ENCODE measurements around the gene GLS. TPM values are rescaled to one million over a fixed set of nuclear protein-coding genes. Genes with fewer than 3 reads are reported as not detected.
"Not testable (repeated sequence)": the region's sequence is repeated elsewhere in the genome, so short reads cannot be mapped to it uniquely, and the experiment has no call there.

The GLS gene
- polyA plus RNA-seq, 2 donors, result 8.5 to 9.4 TPM

GRCh38 chr2:190881084-190881597 lies 520 bp downstream of the GLS start:
- 0% methylated on average over 55 to 60 of the region's 60 CpGs for WGBS, 2 donors
- no peaks in the 10 kb centered on the region for H3K4me1 ChIP-seq (ENCODE audit: control insufficient read depth in 2 of 2, insufficient read depth in 2 of 2, low read length in 1 of 2)
- H3K36me3 ChIP-seq (ENCODE audit: control insufficient read depth in 2 of 2, insufficient read depth in 2 of 2, low read length in 1 of 2), result no peaks in the 10 kb centered on the region
- no peaks in the 10 kb centered on the region for H3K27me3 ChIP-seq (ENCODE audit: control insufficient read depth in 1 of 2, insufficient read depth in 2 of 2, low read length in 2 of 2)
- H3K4me3 ChIP-seq (ENCODE audit: low read depth in 1 of 2, low read length in 2 of 2), result peak overlapping the region; percentile 72 to 88
- H3K9me3 ChIP-seq (ENCODE audit: control insufficient read depth in 2 of 2, insufficient read depth in 1 of 2, low read depth in 1 of 2, low read length in 1 of 2), result no peaks in the 10 kb centered on the region
- peak overlapping the region; percentile 96 to 97 for H3K27ac ChIP-seq (ENCODE audit: low read depth in 2 of 2, low read length in 1 of 2)

DNA sequence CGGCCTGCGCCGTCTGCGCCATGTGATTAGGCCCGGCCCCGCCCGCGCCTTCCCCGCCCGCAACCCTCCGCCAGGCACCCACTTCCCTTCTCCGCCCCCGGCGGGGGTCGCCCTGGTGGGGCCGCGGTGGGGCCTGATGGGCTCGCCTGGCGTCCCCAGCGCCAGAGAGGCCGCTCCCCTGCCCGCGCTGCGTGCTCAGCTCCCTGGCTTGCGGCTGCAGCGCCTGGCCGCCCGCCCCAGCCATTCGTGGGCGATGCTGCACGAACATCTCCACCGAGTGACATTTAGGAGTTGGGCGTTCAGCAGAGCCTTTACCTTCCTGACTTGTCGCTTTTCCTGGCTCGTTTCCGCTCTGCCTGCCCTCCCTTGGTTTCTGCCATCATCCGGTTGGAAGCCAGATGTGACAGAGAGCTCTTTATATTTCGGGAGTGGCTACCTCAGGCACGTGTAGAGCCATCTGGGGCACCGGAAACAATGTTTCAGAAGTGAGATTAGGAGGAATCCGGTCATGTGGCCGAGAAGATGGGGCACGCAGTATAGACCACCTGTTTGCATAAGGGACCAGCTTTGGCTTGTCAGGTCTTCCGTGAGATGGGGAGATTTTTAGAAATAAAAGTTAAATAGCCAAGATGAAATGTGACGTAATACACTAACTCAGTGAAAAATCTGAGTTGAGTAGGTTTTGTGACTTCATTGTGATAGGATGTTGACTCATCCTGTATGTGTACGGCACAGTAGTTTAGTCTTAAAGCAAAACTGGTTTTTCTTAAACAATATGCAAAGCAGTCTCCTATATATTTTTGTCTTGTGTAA lies 1.2 kb downstream of the GLS start:
- Histone ChIP-seq H3K4me1 (ENCODE audit: control insufficient read depth in 2 of 2, insufficient read depth in 2 of 2, low read length in 1 of 2) (no peaks in the 10 kb centered on the region), H3K9me3 (ENCODE audit: control insufficient read depth in 2 of 2, insufficient read depth in 1 of 2, low read depth in 1 of 2, low read length in 1 of 2) (no peaks in the 10 kb centered on the region), H3K27me3 (ENCODE audit: control insufficient read depth in 1 of 2, insufficient read depth in 2 of 2, low read length in 2 of 2) (no peaks in the 10 kb centered on the region), H3K4me3 (ENCODE audit: low read depth in 1 of 2, low read length in 2 of 2) (peak overlapping the region; percentile 72 to 88), H3K27ac (ENCODE audit: low read depth in 2 of 2, low read length in 1 of 2) (peak overlapping the region; percentile 96 to 97), H3K36me3 (ENCODE audit: control insufficient read depth in 2 of 2, insufficient read depth in 2 of 2, low read length in 1 of 2) (no peaks in the 10 kb centered on the region)
- WGBS, 2 donors, result 0 to 1% methylated on average over 29 to 46 of the region's 46 CpGs

GRCh38 chr2:190882411-190882766 lies 1.8 kb downstream of the GLS start:
- H3K27me3 ChIP-seq (ENCODE audit: control insufficient read depth in 1 of 2, insufficient read depth in 2 of 2, low read length in 2 of 2), result no peaks in the 10 kb centered on the region
- peak overlapping the region in 1 of 2 donors; percentile 96 for H3K27ac ChIP-seq (ENCODE audit: low read depth in 2 of 2, low read length in 1 of 2)
- no peaks in the 10 kb centered on the region for H3K36me3 ChIP-seq (ENCODE audit: control insufficient read depth in 2 of 2, insufficient read depth in 2 of 2, low read length in 1 of 2)
- WGBS, 2 donors, result 3 to 8% methylated on average over 5 of the region's 5 CpGs
- no peaks in the 10 kb centered on the region for H3K9me3 ChIP-seq (ENCODE audit: control insufficient read depth in 2 of 2, insufficient read depth in 1 of 2, low read depth in 1 of 2, low read length in 1 of 2)
- H3K4me3 ChIP-seq (ENCODE audit: low read depth in 1 of 2, low read length in 2 of 2), result peak overlapping the region in 1 of 2 donors; percentile 72
- no peaks in the 10 kb centered on the region for H3K4me1 ChIP-seq (ENCODE audit: control insufficient read depth in 2 of 2, insufficient read depth in 2 of 2, low read length in 1 of 2)

- H3K27me3 ChIP-seq (ENCODE audit: control insufficient read depth in 1 of 2, insufficient read depth in 2 of 2, low read length in 2 of 2), result no peaks in the 10 kb centered on the region
- no peaks in the 10 kb centered on the region for H3K4me1 ChIP-seq (ENCODE audit: control insufficient read depth in 2 of 2, insufficient read depth in 2 of 2, low read length in 1 of 2)
- no peaks in the 10 kb centered on the region for H3K36me3 ChIP-seq (ENCODE audit: control insufficient read depth in 2 of 2, insufficient read depth in 2 of 2, low read length in 1 of 2)
- H3K9me3 ChIP-seq (ENCODE audit: control insufficient read depth in 2 of 2, insufficient read depth in 1 of 2, low read depth in 1 of 2, low read length in 1 of 2), result no peaks in the 10 kb centered on the region
- 20 to 22% methylated on average over 4 of the region's 4 CpGs for WGBS, 2 donors
- H3K27ac ChIP-seq (ENCODE audit: low read depth in 2 of 2, low read length in 1 of 2), result peak overlapping the region in 1 of 2 donors; percentile 96
- H3K4me3 ChIP-seq (ENCODE audit: low read depth in 1 of 2, low read length in 2 of 2), result peak overlapping the region; percentile 32 to 72
Measured at GRCh38 chr2:190882856-190883582, 2.4 kb downstream of the GLS start.

GRCh38 chr2:190885844-190886243 lies 5.2 kb downstream of the GLS start:
- H3K27ac ChIP-seq (ENCODE audit: low read depth in 2 of 2, low read length in 1 of 2); H3K36me3 ChIP-seq (ENCODE audit: control insufficient read depth in 2 of 2, insufficient read depth in 2 of 2, low read length in 1 of 2): not testable (repeated sequence)
- 86 to 89% methylated on average over 6 of the region's 6 CpGs for WGBS, 2 donors

DNA sequence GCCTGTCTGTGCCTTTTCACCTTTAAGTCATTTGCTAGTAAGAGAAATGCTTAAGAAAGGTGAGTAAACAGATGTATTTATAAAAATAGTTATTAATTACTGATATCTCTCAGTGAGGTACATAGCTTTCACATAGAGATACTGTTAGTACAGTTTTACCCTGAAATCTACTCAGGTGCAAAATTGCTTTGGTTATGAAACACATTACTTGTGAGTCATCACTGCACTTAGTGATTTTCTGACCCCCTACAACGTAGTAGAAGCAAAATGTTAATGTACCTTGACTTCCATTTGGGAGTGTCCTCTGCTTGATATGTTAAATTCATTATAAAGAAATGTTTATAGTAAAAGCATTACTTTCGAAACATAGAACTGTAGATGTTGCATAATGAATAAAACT lies 6.5 kb downstream of the GLS start:
- Histone ChIP-seq H3K27ac (ENCODE audit: low read depth in 2 of 2, low read length in 1 of 2) (no peak overlapping the region), H3K4me1 (ENCODE audit: control insufficient read depth in 2 of 2, insufficient read depth in 2 of 2, low read length in 1 of 2) (no peaks in the 10 kb centered on the region), H3K36me3 (ENCODE audit: control insufficient read depth in 2 of 2, insufficient read depth in 2 of 2, low read length in 1 of 2) (no peaks in the 10 kb centered on the region), H3K27me3 (ENCODE audit: control insufficient read depth in 1 of 2, insufficient read depth in 2 of 2, low read length in 2 of 2) (no peaks in the 10 kb centered on the region), H3K4me3 (ENCODE audit: low read depth in 1 of 2, low read length in 2 of 2) (no peak overlapping the region), H3K9me3 (ENCODE audit: control insufficient read depth in 2 of 2, insufficient read depth in 1 of 2, low read depth in 1 of 2, low read length in 1 of 2) (no peaks in the 10 kb centered on the region)
- WGBS, 2 donors, result 46 to 49% methylated on average over 2 of the region's 2 CpGs

More at GRCh38 chr2:190885844-190886243, 5.2 kb downstream of the GLS start:
- not testable (repeated sequence) for H3K4me3 ChIP-seq (ENCODE audit: low read depth in 1 of 2, low read length in 2 of 2); H3K4me1 ChIP-seq (ENCODE audit: control insufficient read depth in 2 of 2, insufficient read depth in 2 of 2, low read length in 1 of 2); H3K9me3 ChIP-seq (ENCODE audit: control insufficient read depth in 2 of 2, insufficient read depth in 1 of 2, low read depth in 1 of 2, low read length in 1 of 2); H3K27me3 ChIP-seq (ENCODE audit: control insufficient read depth in 1 of 2, insufficient read depth in 2 of 2, low read length in 2 of 2)

GRCh38 chr2:190888449-190888848 lies 7.8 kb downstream of the GLS start:
- H3K36me3 ChIP-seq (ENCODE audit: control insufficient read depth in 2 of 2, insufficient read depth in 2 of 2, low read length in 1 of 2), result no peaks in the 10 kb centered on the region
- H3K4me3 ChIP-seq (ENCODE audit: low read depth in 1 of 2, low read length in 2 of 2), result no peak overlapping the region
- no peaks in the 10 kb centered on the region for H3K4me1 ChIP-seq (ENCODE audit: control insufficient read depth in 2 of 2, insufficient read depth in 2 of 2, low read length in 1 of 2)
- no peak overlapping the region for H3K27ac ChIP-seq (ENCODE audit: low read depth in 2 of 2, low read length in 1 of 2)
- 91 to 100% methylated on average over 1 of the region's 1 CpG for WGBS, 2 donors
- H3K27me3 ChIP-seq (ENCODE audit: control insufficient read depth in 1 of 2, insufficient read depth in 2 of 2, low read length in 2 of 2), result no peaks in the 10 kb centered on the region
- H3K9me3 ChIP-seq (ENCODE audit: control insufficient read depth in 2 of 2, insufficient read depth in 1 of 2, low read depth in 1 of 2, low read length in 1 of 2), result no peaks in the 10 kb centered on the region

DNA sequence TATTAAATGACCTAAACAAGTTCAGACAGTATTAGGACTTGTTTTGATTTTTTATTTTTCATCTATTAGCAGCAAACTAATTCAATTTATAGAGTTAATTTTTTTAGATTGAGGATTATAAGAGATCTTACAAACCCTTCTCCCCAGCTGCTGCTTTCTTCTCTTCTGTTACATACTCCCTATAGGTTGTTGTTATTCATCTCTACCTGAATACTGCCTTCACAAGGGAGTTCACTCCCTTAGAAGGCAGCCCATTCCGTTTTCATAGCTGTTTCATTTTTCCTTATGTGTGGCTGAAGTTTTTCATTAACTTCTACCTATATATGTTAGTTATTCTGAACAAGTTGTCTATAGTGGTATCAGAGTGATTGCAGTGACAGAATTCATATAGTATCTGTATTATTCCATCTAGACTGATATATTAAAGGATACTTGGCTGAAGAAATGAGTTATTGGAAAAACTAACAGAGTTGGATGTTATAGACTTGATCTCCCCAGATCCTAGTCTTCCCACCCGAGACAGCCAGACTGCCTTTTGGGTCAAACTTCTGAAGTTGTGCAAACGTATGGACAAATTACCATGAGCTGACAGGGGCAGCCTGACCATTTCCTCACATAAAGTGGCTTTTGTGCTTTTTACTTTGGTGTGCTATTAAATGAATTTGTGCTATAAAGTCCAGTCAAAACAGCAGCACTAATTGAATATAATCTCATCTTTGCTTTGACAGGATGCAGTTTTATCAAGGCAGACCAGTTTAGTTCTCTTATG lies 8.7 kb downstream of the GLS start:
- H3K27me3 ChIP-seq (ENCODE audit: control insufficient read depth in 1 of 2, insufficient read depth in 2 of 2, low read length in 2 of 2), result no peaks in the 10 kb centered on the region
- no peaks in the 10 kb centered on the region for H3K9me3 ChIP-seq (ENCODE audit: control insufficient read depth in 2 of 2, insufficient read depth in 1 of 2, low read depth in 1 of 2, low read length in 1 of 2)
- no peaks in the 10 kb centered on the region for H3K4me1 ChIP-seq (ENCODE audit: control insufficient read depth in 2 of 2, insufficient read depth in 2 of 2, low read length in 1 of 2)
- H3K36me3 ChIP-seq (ENCODE audit: control insufficient read depth in 2 of 2, insufficient read depth in 2 of 2, low read length in 1 of 2), result no peaks in the 10 kb centered on the region
- H3K27ac ChIP-seq (ENCODE audit: low read depth in 2 of 2, low read length in 1 of 2), result no peak overlapping the region
- no peak overlapping the region for H3K4me3 ChIP-seq (ENCODE audit: low read depth in 1 of 2, low read length in 2 of 2)
- WGBS, 2 donors, result 76 to 78% methylated on average over 3 of the region's 3 CpGs

GRCh38 chr2:190891372-190891771 lies 10.8 kb downstream of the GLS start:
- H3K36me3 ChIP-seq (ENCODE audit: control insufficient read depth in 2 of 2, insufficient read depth in 2 of 2, low read length in 1 of 2), result no peaks in the 10 kb centered on the region
- H3K4me1 ChIP-seq (ENCODE audit: control insufficient read depth in 2 of 2, insufficient read depth in 2 of 2, low read length in 1 of 2), result no peaks in the 10 kb centered on the region
- H3K9me3 ChIP-seq (ENCODE audit: control insufficient read depth in 2 of 2, insufficient read depth in 1 of 2, low read depth in 1 of 2, low read length in 1 of 2), result no peaks in the 10 kb centered on the region
- no peak overlapping the region for H3K4me3 ChIP-seq (ENCODE audit: low read depth in 1 of 2, low read length in 2 of 2)
- no peaks in the 10 kb centered on the region for H3K27me3 ChIP-seq (ENCODE audit: control insufficient read depth in 1 of 2, insufficient read depth in 2 of 2, low read length in 2 of 2)
- no peak overlapping the region for H3K27ac ChIP-seq (ENCODE audit: low read depth in 2 of 2, low read length in 1 of 2)
